Lung (tissue), 12 donors: ENCODE results near the gene KLHL29. TPM values are rescaled to one million over a fixed set of nuclear protein-coding genes. Genes with fewer than 3 reads are reported as not detected.

ENCODE experiments used
- ATAC-seq: fragments of 200-7000 bp; cut with Tn5 transposase; one replicate; pipeline ENCODE4 v1.9.1; 2020; ENCODE audit warnings: moderate number of reproducible peaks; ENCODE audit not compliant: insufficient read depth, low FRiP score
- DNase-seq, 3 donors: peaks; one replicate each; pipeline ENCODE4 v3.0.0-alpha.2; 2013 to 2017
- H3K27ac ChIP-seq, 2 donors: one replicate each; pipeline ENCODE4 v1.5.1; 2013; ENCODE audit warnings: mild to moderate bottlenecking in 2 of 2, moderate library complexity in 2 of 2, control low read depth in 1 of 2, inconsistent platforms in 1 of 2, low read depth in 1 of 2, low read length in 1 of 2
- H3K27me3 ChIP-seq, 3 donors: one replicate each; pipeline ENCODE4 v1.5.1; 2013; ENCODE audit warnings: low read length in 2 of 3; ENCODE audit not compliant: control insufficient read depth in 3 of 3, insufficient read depth in 3 of 3
- H3K36me3 ChIP-seq, 4 donors: one replicate each; pipeline ENCODE4 v1.5.1; 2013; ENCODE audit warnings: low read length in 4 of 4, mild to moderate bottlenecking in 1 of 4, moderate library complexity in 1 of 4; ENCODE audit not compliant: control insufficient read depth in 4 of 4, insufficient read depth in 4 of 4
- H3K4me1 ChIP-seq, 5 donors: one replicate each; pipeline ENCODE4 v1.5.1; 2013; ENCODE audit warnings: low read length in 5 of 5, mild to moderate bottlenecking in 2 of 5, moderate library complexity in 1 of 5; ENCODE audit not compliant: control insufficient read depth in 5 of 5, insufficient read depth in 5 of 5
- H3K4me3 ChIP-seq: one replicate; pipeline ENCODE4 v1.5.1; 2013; ENCODE audit warnings: mild to moderate bottlenecking, control low read depth, moderate library complexity
- H3K9ac ChIP-seq, 2 donors: one replicate each; pipeline ENCODE4 v1.5.1; 2013; ENCODE audit warnings: low read length in 2 of 2, control low read depth in 1 of 2; ENCODE audit not compliant: insufficient read depth in 1 of 2
- H3K9me3 ChIP-seq, 4 donors: one replicate each; pipeline ENCODE4 v1.5.1; 2013; ENCODE audit warnings: low read length in 3 of 4, mild to moderate bottlenecking in 1 of 4, moderate library complexity in 1 of 4; ENCODE audit not compliant: control insufficient read depth in 4 of 4, insufficient read depth in 3 of 4
- WGBS, 2 donors: extraction: QIAGEN DNeasy Blood & Tissue Kit; methylation state at CpG; one replicate each; pipeline ENCODE4 v1.1.7; 2013; 5-methylcytosine and 5-hydroxymethylcytosine counted together
- polyA plus RNA-seq, 2 donors: library from polyadenylated mRNA; stranded (reverse); fragments of 200-250 nt; gene quantifications; one replicate each; pipeline ENCODE4 v1.2.1, GENCODE V29; 2013
- total RNA-seq, 2 donors: library from RNA; depleted of rRNA in 1 of 2; stranded (reverse); fragments of >200 nt in 1 of 2; gene quantifications; one replicate each; pipeline ENCODE4 v1.2.1, GENCODE V29; 2014 to 2021
- TF ChIP-seq, protein P1 (sequence below): IDR thresholded peaks from 2 replicates; pipeline ENCODE4 v1.5.1; 2012; ENCODE audit warnings: mild to moderate bottlenecking; ENCODE audit errors: control extremely low read depth, extremely low read depth
- donor health status: control.
- donor health status: control.
- donor health status: Bipolar disorder and iron deficiency.
- donor health status: healthy.
- donor health status: DM: yes; HTN: yes; CAD: no.

Gene KLHL29
- total and polyA plus RNA-seq, 4 donors = 2.7 to 16.2 (median 3.5) TPM

DNA sequence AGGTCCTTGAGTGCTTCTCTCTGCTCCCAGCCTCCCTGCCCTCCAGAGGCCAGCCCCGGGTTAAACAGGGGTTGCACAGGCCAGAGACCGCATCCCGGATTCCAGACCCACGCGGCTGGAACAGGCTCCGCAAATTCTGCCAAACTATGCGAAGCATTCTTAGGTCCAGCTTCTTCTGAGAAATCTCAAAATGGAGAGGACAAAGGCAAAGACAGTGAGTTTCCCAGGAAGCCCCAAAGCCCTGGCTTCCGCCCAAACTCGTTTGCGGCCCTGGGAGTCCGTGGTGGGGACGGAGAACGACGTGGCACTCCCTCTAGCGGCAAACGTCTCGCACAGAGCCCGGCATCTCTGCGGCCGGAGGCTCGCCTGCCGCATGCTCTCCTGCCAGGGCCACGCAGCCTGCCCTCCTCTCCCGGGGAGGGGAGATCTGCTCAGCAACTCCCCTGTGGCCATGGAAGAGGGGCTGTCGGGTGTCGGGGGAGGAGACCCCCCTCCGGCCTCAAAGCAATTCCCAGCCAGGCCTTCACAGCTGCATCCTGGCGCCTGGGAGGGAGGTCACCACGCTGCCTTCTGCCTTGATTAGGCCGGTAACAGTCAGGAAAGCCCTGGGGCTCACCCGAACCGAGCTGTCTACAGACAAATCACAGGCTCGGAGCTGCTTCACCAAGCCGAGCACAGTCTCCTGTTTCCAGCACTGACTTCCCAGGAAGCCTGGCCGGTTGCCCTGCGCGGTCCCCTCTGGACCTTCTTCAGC is 33.4 kb upstream of the KLHL29 start:
- Histone ChIP-seq H3K36me3 (no peaks in the 10 kb centered on the region), H3K9ac (no peak overlapping the region), H3K9me3 (no peaks in the 10 kb centered on the region), H3K27ac (no peak overlapping the region), H3K4me1 (peaks cover 0 to 14% (median 5%) of the 10 kb centered on the region in 5 donors), H3K27me3 (no peaks in the 10 kb centered on the region), H3K4me3 (no peak overlapping the region)
- 19 to 21% methylated on average over 35 to 37 of the region's 37 CpGs for WGBS, 2 donors
- TF ChIP-seq, protein P1, sequence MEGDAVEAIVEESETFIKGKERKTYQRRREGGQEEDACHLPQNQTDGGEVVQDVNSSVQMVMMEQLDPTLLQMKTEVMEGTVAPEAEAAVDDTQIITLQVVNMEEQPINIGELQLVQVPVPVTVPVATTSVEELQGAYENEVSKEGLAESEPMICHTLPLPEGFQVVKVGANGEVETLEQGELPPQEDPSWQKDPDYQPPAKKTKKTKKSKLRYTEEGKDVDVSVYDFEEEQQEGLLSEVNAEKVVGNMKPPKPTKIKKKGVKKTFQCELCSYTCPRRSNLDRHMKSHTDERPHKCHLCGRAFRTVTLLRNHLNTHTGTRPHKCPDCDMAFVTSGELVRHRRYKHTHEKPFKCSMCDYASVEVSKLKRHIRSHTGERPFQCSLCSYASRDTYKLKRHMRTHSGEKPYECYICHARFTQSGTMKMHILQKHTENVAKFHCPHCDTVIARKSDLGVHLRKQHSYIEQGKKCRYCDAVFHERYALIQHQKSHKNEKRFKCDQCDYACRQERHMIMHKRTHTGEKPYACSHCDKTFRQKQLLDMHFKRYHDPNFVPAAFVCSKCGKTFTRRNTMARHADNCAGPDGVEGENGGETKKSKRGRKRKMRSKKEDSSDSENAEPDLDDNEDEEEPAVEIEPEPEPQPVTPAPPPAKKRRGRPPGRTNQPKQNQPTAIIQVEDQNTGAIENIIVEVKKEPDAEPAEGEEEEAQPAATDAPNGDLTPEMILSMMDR = peak; percentile 39
- DNase-seq (peak; percentile 91 to 95 (median 95)), ATAC-seq (peak; percentile 89)

DNA sequence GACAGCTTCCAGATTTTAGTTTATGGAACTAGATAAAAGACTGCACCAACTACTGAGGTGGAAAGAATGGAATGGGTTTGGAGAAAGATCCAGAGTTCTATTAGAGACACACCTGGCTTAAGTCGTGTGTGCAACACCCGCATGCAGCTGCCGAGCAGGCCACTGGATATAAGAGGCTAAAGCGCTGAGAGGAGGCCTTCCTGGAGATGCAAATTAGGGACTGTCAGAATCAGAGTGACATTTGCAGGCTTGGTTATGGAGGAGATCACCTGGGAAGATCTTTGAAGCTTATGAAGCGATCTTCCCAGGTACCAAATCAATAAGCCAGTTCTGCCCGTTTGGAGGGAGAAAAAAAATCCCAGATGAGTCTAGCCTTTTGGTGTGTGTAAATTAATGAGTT is 30.4 kb upstream of the KLHL29 start:
- H3K36me3 ChIP-seq = no peaks in the 10 kb centered on the region
- 89 to 90% methylated on average over 6 of the region's 6 CpGs for WGBS, 2 donors
- H3K9ac ChIP-seq = no peak overlapping the region
- TF ChIP-seq, protein P1 = no peak
- no peak overlapping the region for H3K4me3 ChIP-seq
- no peak for ATAC-seq
- no peaks in the 10 kb centered on the region for H3K9me3 ChIP-seq
- H3K27ac ChIP-seq = no peak overlapping the region
- DNase-seq = no peak
- H3K27me3 ChIP-seq = no peaks in the 10 kb centered on the region
- peaks cover 0 to 14% (median 5%) of the 10 kb centered on the region in 5 donors for H3K4me1 ChIP-seq

GRCh38 chr2:23355001-23355400 is 30.0 kb upstream of the KLHL29 start:
- WGBS, 2 donors = 80 to 84% methylated on average over 4 of the region's 4 CpGs
- TF ChIP-seq, protein P1 = no peak
- Histone ChIP-seq H3K9me3 (no peaks in the 10 kb centered on the region), H3K27ac (no peak overlapping the region), H3K36me3 (no peaks in the 10 kb centered on the region), H3K4me3 (no peak overlapping the region), H3K4me1 (peaks cover 0 to 14% (median 5%) of the 10 kb centered on the region in 5 donors), H3K9ac (no peak overlapping the region), H3K27me3 (no peaks in the 10 kb centered on the region)
- ATAC-seq = no peak
- DNase-seq = no peak
